Ishikawa (cell line): ENCODE results near the gene ARID4B.

Source experiments
- CEBPB ChIP-seq: IDR thresholded peaks from 2 replicates; pipeline ENCODE4 v1.6.1; 2012
- CREB1 ChIP-seq: IDR thresholded peaks from 2 replicates; pipeline ENCODE4 v1.6.1; 2012; ENCODE audit warnings: low read depth
- EGR1 ChIP-seq: IDR thresholded peaks from 2 replicates; pipeline ENCODE4 v1.6.1; 2012
- EP300 ChIP-seq: IDR thresholded peaks from 2 replicates; pipeline ENCODE4 v1.6.1; 2012; ENCODE audit warnings: borderline replicate concordance
- FOXM1 ChIP-seq: IDR thresholded peaks from 2 replicates; pipeline ENCODE4 v1.6.1; 2012; ENCODE audit warnings: low read depth, borderline replicate concordance
- NFIC ChIP-seq: IDR thresholded peaks from 2 replicates; pipeline ENCODE4 v1.6.1; 2012
- RAD21 ChIP-seq: IDR thresholded peaks from 2 replicates; pipeline ENCODE4 v1.6.1; 2012; ENCODE audit warnings: low read depth
- REST ChIP-seq: IDR thresholded peaks from 2 replicates; pipeline ENCODE4 v1.6.1; 2012; ENCODE audit warnings: low read depth, mild to moderate bottlenecking
- TAF1 ChIP-seq: IDR thresholded peaks from 2 replicates; pipeline ENCODE4 v1.6.1; 2012; ENCODE audit warnings: low read depth, mild to moderate bottlenecking
- TCF12 ChIP-seq: IDR thresholded peaks from 2 replicates; pipeline ENCODE4 v1.6.1; 2012; ENCODE audit warnings: low read depth
- TEAD4 ChIP-seq: IDR thresholded peaks from 2 replicates; pipeline ENCODE4 v1.6.1; 2012
- YY1 ChIP-seq: IDR thresholded peaks from 2 replicates; pipeline ENCODE4 v1.6.1; 2012; ENCODE audit warnings: low read depth
- ZBTB7A ChIP-seq: IDR thresholded peaks from 2 replicates; pipeline ENCODE4 v1.6.1; 2012; ENCODE audit warnings: low read depth
- TF ChIP-seq, protein P1 (sequence below): IDR thresholded peaks from 2 replicates; pipeline ENCODE4 v1.6.1; 2012

DNA sequence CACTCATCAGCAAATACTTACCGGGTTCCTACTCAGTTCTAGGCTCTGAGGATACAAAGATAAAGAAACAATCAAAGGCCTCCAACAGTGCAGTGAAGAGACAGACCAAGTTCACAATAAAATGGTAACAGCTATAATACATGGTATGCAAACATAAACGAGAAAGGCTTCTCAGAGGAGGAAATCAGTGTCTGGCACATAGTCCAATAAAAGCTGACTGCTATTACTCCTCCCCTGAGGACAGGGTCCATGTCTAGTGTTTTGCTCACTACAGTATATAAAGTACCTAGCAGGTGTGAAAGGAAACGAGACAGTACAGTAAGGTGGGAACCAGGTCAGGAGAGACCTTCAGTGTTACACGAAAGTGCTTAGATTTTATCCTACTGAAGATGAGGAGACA lies 171.2 kb downstream of the ARID4B start:
- TF ChIP-seq YY1 (no peak), EGR1 (no peak), TEAD4 (no peak), EP300 (no peak), REST (no peak), CEBPB (no peak), FOXM1 (no peak), ZBTB7A (no peak), RAD21 (no peak), CREB1 (no peak), TAF1 (no peak), NFIC (no peak), TCF12 (no peak)
- TF ChIP-seq, protein P1, sequence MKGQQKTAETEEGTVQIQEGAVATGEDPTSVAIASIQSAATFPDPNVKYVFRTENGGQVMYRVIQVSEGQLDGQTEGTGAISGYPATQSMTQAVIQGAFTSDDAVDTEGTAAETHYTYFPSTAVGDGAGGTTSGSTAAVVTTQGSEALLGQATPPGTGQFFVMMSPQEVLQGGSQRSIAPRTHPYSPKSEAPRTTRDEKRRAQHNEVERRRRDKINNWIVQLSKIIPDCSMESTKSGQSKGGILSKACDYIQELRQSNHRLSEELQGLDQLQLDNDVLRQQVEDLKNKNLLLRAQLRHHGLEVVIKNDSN = no peak
